OCI-LY1 (cell line): ENCODE measurements around the gene WFDC1.

Source experiments
- H2AFZ ChIP-seq: fragments of 200-600 bp; sonication (generic), shearing (Covaris generic); 2 replicates; pipeline ENCODE4 v1.6.0; 2014; ENCODE audit warnings: antibody characterized with exemption, mild to moderate bottlenecking, low read length
- H3F3A ChIP-seq: fragments of 200-600 bp; sonication (generic), shearing (Covaris generic); 2 replicates; pipeline ENCODE4 v1.6.0; 2014; ENCODE audit warnings: mild to moderate bottlenecking, antibody characterized with exemption, low read length, moderate library complexity; ENCODE audit not compliant: insufficient read depth
- H3K27ac ChIP-seq: fragments of 200-600 bp; sonication (generic); 2 replicates; pipeline ENCODE4 v1.5.1; 2014; ENCODE audit warnings: low read length, mixed run types, mild to moderate bottlenecking, low read depth; ENCODE audit not compliant: poor library complexity, severe bottlenecking
- H3K27me3 ChIP-seq: fragments of 200-600 bp; sonication (generic); 2 replicates; pipeline ENCODE4 v1.6.0; 2014; ENCODE audit warnings: antibody characterized with exemption, mild to moderate bottlenecking, low read length, moderate library complexity; ENCODE audit not compliant: insufficient read depth
- H3K36me3 ChIP-seq: fragments of 200-600 bp; sonication (generic); 2 replicates; pipeline ENCODE4 v1.6.1; 2014; ENCODE audit warnings: mild to moderate bottlenecking, antibody characterized with exemption, low read length, moderate library complexity, mixed read lengths; ENCODE audit not compliant: insufficient read depth
- H3K4me1 ChIP-seq: fragments of 200-600 bp; sonication (generic); 2 replicates; pipeline ENCODE4 v1.5.1; 2014; ENCODE audit warnings: mild to moderate bottlenecking, low read length, moderate library complexity; ENCODE audit not compliant: insufficient read depth, severe bottlenecking
- H3K4me2 ChIP-seq: fragments of 200-600 bp; sonication (generic), shearing (Covaris generic); 2 replicates; pipeline ENCODE4 v1.6.1; 2014; ENCODE audit warnings: low read length
- H3K4me3 ChIP-seq: fragments of 200-600 bp; sonication (generic); 2 replicates; pipeline ENCODE4 v1.5.1; 2014; ENCODE audit warnings: low read length, low read depth, mild to moderate bottlenecking, mixed read lengths; ENCODE audit not compliant: poor library complexity, severe bottlenecking
- H3K79me2 ChIP-seq: fragments of 200-600 bp; shearing (Covaris generic); 2 replicates; pipeline ENCODE4 v1.6.1; 2016; ENCODE audit warnings: mixed run types, low read length, mixed read lengths; ENCODE audit not compliant: insufficient read depth
- H3K9ac ChIP-seq: fragments of 200-600 bp; sonication (generic), shearing (Covaris generic); 2 replicates; pipeline ENCODE4 v1.6.1; 2014; ENCODE audit warnings: mild to moderate bottlenecking, low read length, mixed read lengths
- H3K9me2 ChIP-seq: fragments of 200-600 bp; sonication (generic), shearing (Covaris generic); 2 replicates; pipeline ENCODE4 v1.6.1; 2014; ENCODE audit warnings: low read depth, mild to moderate bottlenecking, low read length, mixed read lengths
- H3K9me3 ChIP-seq: fragments of 200-600 bp; shearing (Covaris generic); 2 replicates; pipeline ENCODE4 v1.6.1; 2014; ENCODE audit warnings: low read length, mixed read lengths
- H4K20me1 ChIP-seq: fragments of 200-600 bp; sonication (generic), shearing (Covaris generic); 2 replicates; pipeline ENCODE4 v1.6.0; 2016; ENCODE audit warnings: mild to moderate bottlenecking, low read length; ENCODE audit not compliant: insufficient read depth
- EZH2 ChIP-seq: fragments of 200-600 bp; sonication (generic), shearing (Covaris generic); IDR thresholded peaks from 2 replicates; pipeline ENCODE4 v1.8.0; 2017; ENCODE audit warnings: borderline replicate concordance, mixed run types, mild to moderate bottlenecking, antibody characterized with exemption, low read length, moderate library complexity, mixed read lengths
- TF ChIP-seq, protein P1 (sequence below): fragments of 200-600 bp; sonication (generic), shearing (Covaris generic); IDR thresholded peaks from 2 replicates; pipeline ENCODE4 v1.5.1; 2017; ENCODE audit warnings: mild to moderate bottlenecking, antibody characterized with exemption, low read length, moderate library complexity, mixed read lengths

Gene WFDC1

DNA sequence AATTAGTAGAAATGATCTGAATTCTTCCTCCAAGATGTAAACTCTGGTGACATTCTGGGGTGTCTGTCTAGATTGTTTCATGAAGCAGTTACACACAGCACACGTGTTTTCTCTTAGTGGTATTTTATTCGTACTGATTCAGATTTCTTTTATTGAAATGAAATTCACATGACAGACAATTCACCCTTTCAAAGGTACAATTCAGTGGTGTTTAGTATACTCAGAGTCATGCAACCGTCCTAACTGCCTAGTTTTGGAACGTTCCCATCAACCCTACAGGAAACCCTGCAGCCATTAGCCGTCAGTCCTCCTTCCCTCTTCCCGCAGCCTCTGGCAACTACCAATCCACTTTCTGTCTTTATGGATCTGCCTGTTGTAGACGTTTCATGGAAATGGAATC lies 8.8 kb downstream of the WFDC1 start:
- Histone ChIP-seq H3K9me3 (no peaks in the 10 kb centered on the region), H3K4me2 (no peak overlapping the region), H3K36me3 (no peaks in the 10 kb centered on the region), H3F3A (no peaks in the 10 kb centered on the region), H3K9ac (no peak overlapping the region), H4K20me1 (no peaks in the 10 kb centered on the region), H3K9me2 (no peaks in the 10 kb centered on the region), H3K27ac (no peak overlapping the region), H2AFZ (no peak overlapping the region), H3K4me1 (no peaks in the 10 kb centered on the region), H3K79me2 (no peaks in the 10 kb centered on the region), H3K27me3 (peaks cover 4% of the 10 kb centered on the region; the same call in 1 of the 2 replicates), H3K4me3 (no peak overlapping the region)
- TF ChIP-seq, protein P1, sequence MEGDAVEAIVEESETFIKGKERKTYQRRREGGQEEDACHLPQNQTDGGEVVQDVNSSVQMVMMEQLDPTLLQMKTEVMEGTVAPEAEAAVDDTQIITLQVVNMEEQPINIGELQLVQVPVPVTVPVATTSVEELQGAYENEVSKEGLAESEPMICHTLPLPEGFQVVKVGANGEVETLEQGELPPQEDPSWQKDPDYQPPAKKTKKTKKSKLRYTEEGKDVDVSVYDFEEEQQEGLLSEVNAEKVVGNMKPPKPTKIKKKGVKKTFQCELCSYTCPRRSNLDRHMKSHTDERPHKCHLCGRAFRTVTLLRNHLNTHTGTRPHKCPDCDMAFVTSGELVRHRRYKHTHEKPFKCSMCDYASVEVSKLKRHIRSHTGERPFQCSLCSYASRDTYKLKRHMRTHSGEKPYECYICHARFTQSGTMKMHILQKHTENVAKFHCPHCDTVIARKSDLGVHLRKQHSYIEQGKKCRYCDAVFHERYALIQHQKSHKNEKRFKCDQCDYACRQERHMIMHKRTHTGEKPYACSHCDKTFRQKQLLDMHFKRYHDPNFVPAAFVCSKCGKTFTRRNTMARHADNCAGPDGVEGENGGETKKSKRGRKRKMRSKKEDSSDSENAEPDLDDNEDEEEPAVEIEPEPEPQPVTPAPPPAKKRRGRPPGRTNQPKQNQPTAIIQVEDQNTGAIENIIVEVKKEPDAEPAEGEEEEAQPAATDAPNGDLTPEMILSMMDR, result no peak
- TF ChIP-seq EZH2, result no peak

DNA sequence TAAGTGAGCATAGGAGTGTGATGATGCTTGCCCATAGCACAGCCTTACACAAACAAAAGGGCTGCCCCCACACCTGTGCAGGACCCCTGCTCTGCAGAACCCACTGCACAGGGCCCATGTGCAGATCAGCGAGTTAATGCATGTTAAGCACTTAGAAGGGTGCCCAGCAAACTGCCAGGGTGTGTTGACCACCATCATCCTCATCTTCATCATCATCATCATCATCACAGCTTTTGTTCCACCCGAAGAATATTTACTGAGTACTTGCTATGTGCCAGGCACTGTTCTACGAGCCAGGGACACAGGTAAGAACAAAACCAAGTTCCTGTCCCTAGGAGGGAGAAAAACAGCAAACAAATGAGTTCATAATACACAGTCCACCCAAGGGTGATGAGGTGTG lies 11.9 kb downstream of the WFDC1 start:
- Histone ChIP-seq H3K4me2 (no peak overlapping the region), H2AFZ (no peak overlapping the region), H4K20me1 (no peaks in the 10 kb centered on the region), H3K27ac (no peak overlapping the region), H3K4me1 (no peaks in the 10 kb centered on the region), H3K9me2 (no peaks in the 10 kb centered on the region), H3K27me3 (peaks cover 4% of the 10 kb centered on the region; the same call in 1 of the 2 replicates), H3K9ac (no peak overlapping the region), H3K4me3 (no peak overlapping the region), H3K79me2 (no peaks in the 10 kb centered on the region), H3K36me3 (no peaks in the 10 kb centered on the region), H3K9me3 (no peaks in the 10 kb centered on the region), H3F3A (no peaks in the 10 kb centered on the region)
- TF ChIP-seq, protein P1, result no peak
- no peak for TF ChIP-seq EZH2

DNA sequence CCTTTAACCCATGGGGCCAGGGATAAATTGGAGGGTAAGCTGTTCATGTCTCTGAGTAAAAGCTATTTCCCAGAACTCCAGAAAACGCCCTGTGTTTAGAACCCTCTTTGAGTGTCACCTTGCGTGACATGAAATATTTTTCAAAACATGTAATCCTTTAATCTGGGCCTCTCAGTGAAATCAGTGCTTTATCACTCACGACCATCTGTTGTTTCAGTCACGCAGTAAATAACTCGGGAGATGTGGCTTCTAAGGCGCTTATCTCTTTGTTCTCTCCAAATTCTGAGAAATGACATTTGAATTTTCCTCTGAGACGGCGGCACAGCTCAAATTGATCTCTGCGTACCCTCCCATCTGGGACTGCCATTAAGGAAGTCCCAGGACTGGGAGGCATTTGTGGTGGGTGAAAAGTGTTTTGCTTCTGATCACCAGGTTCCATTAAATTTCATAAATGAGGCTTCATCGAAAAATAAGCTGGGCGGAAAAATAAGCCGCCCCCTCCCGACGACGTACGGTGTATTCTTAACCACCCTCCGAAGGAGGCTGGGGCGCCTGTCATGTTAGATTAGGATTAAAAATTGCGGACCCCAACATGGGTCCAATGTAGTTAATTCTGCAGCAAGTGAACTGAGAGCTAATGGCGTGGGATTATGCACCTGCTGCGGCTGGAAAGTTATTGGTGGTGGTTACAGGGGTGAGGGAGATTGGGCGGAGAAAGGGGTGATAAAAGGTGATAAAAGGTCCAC lies 12.7 kb downstream of the WFDC1 start:
- Histone ChIP-seq H3K36me3 (no peaks in the 10 kb centered on the region), H3K4me1 (no peaks in the 10 kb centered on the region), H3K79me2 (no peaks in the 10 kb centered on the region), H3K9ac (no peak overlapping the region), H4K20me1 (no peaks in the 10 kb centered on the region), H3F3A (no peaks in the 10 kb centered on the region), H3K27me3 (peaks cover 4% of the 10 kb centered on the region; the same call in 1 of the 2 replicates), H3K4me3 (no peak overlapping the region), H3K27ac (no peak overlapping the region), H2AFZ (no peak overlapping the region), H3K9me2 (no peaks in the 10 kb centered on the region), H3K9me3 (no peaks in the 10 kb centered on the region), H3K4me2 (no peak overlapping the region)
- TF ChIP-seq, protein P1, result no peak
- no peak for TF ChIP-seq EZH2
